ENCODE results near the gene ARMC9.

Gene ARMC9

GRCh38 chr2:231198291-231199173 is at the start of gene ARMC9:
Gene ARMC9 (plus strand): TSS chr2:231198631. CDS start chr2:231206239, 7,608 bp downstream.
- TF ChIP-seq CTCF (IDR thresholded peaks at IDR 0.05) = no peak
- peak; percentile 84 for DNase-seq (ENCODE audit: low spot score)
- H3K27ac ChIP-seq = peak within 1 kb of the TSS; percentile 1 to 78

GRCh38 chr2:231152800-231153557 is 45.5 kb upstream of the ARMC9 start:
- Histone ChIP-seq H3K4me3 (no peak overlapping the region), H3K27ac (no peak overlapping the region)
- no peak for DNase-seq (ENCODE audit: low spot score)
- no peak for TF ChIP-seq CTCF (IDR thresholded peaks at IDR 0.05)

More at GRCh38 chr2:231198291-231199173, at the start of gene ARMC9:
- peak within 1 kb of the TSS; percentile 97 for H3K4me3 ChIP-seq

- Histone ChIP-seq H3K27ac (peak overlapping the region in 1 of 2 donors; percentile 51), H3K4me3 (no peak overlapping the region)
- no peak for TF ChIP-seq CTCF (IDR thresholded peaks at IDR 0.05)
- DNase-seq (ENCODE audit: low spot score) = no peak
These were observed 39.1 kb upstream of the ARMC9 start for GRCh38 chr2:231159306-231159705.

- Histone ChIP-seq H3K27ac (no peak overlapping the region), H3K4me3 (no peak overlapping the region)
- no peak for DNase-seq (ENCODE audit: low spot score)
- no peak for TF ChIP-seq CTCF (IDR thresholded peaks at IDR 0.05)
These were observed 37.7 kb upstream of the ARMC9 start for GRCh38 chr2:231160701-231161100.

GRCh38 chr2:231161252-231161839 is 37.1 kb upstream of the ARMC9 start:
- DNase-seq (ENCODE audit: low spot score) = no peak
- TF ChIP-seq CTCF (IDR thresholded peaks at IDR 0.05) = no peak
- peak overlapping the region; percentile 83 to 90 for H3K27ac ChIP-seq
- no peak overlapping the region for H3K4me3 ChIP-seq

- TF ChIP-seq CTCF (IDR thresholded peaks at IDR 0.05) = no peak
- H3K27ac ChIP-seq = peak overlapping the region; percentile 83 to 90
- peak overlapping the region; percentile 33 for H3K4me3 ChIP-seq
- DNase-seq (ENCODE audit: low spot score) = no peak
These were observed 36.5 kb upstream of the ARMC9 start for GRCh38 chr2:231161877-231162329.

Measured in coronary artery (tissue), 2 donors.